Left lung (tissue), 10 donors: Measurements from ENCODE around the gene MAGI1. TPM values are rescaled to one million over a fixed set of nuclear protein-coding genes. Genes with fewer than 3 reads are reported as not detected.

Experiments
- ATAC-seq: fragments of 200-7000 bp; cut with Tn5 transposase; one replicate; pipeline ENCODE4 v1.9.1; 2020; ENCODE audit warnings: moderate library complexity
- DNase-seq, 4 donors: peaks; one replicate each; pipeline ENCODE4 v3.0.0-alpha.2; 2013 to 2020
- H3K27ac ChIP-seq, 2 donors: fragments of 200-600 bp; sonication (generic) in 1 of 2; one replicate each; pipeline versions ENCODE4 v1.5.0 to v1.8.0; 2020 to 2021
- H3K27me3 ChIP-seq, 2 donors: fragments of 200-600 bp; sonication (generic) in 1 of 2; one replicate each; pipeline versions ENCODE4 v1.5.0 to v1.8.0; 2020 to 2021
- H3K36me3 ChIP-seq, 2 donors: fragments of 200-600 bp; sonication (generic) in 1 of 2; one replicate each; pipeline versions ENCODE4 v1.5.0 to v1.8.0; 2020 to 2021
- H3K4me1 ChIP-seq, 2 donors: fragments of 200-600 bp; one replicate each; pipeline ENCODE4 v1.8.0; 2021
- H3K4me3 ChIP-seq, 2 donors: fragments of 200-600 bp; sonication (generic) in 1 of 2; one replicate each; pipeline versions ENCODE4 v1.5.0 to v1.8.0; 2020 to 2021; ENCODE audit warnings: mild to moderate bottlenecking in 1 of 2
- H3K9me3 ChIP-seq, 2 donors: fragments of 200-600 bp; sonication (generic) in 1 of 2; one replicate each; pipeline versions ENCODE4 v1.5.0 to v1.8.0; 2020 to 2021
- intact Hi-C, 2 donors: fragments of 100-400 bp; cut with DNase I; formaldehyde crosslinking; loops; one replicate each; pipeline versions ENCODE4 v1.11.2 to v1.14.2; 2022
- polyA plus RNA-seq, 6 donors: library from polyadenylated mRNA; unstranded; fragments of 120-200 nt; gene quantifications; one replicate each; pipeline ENCODE4 v1.2.1, GENCODE V29; 2013; ENCODE audit not compliant: insufficient read length in 6 of 6
- total RNA-seq, 2 donors: library from RNA; stranded (reverse); fragmentation: NEBNext Ultra II Directional; extraction: Animal tissue kit (Norgen Biotek cat#: 25700); gene quantifications; one replicate each; pipeline ENCODE4 v1.2.1, GENCODE V29; 2021
- TF ChIP-seq, protein P1 (sequence below), 2 donors: fragments of 200-600 bp; sonication (generic) in 1 of 2; IDR thresholded peaks; one replicate each; pipeline versions ENCODE4 v1.5.0 to v1.8.0; 2021; ENCODE audit warnings: antibody characterized with exemption in 2 of 2
- donor health status: DM: no; HTN: yes; CAD: no.
- donor health status: DM: no; HTN: no; CAD: no.

MAGI1 gene
- total and polyA plus RNA-seq, 8 donors: 25.4 to 32.0 (median 28.7) TPM

DNA sequence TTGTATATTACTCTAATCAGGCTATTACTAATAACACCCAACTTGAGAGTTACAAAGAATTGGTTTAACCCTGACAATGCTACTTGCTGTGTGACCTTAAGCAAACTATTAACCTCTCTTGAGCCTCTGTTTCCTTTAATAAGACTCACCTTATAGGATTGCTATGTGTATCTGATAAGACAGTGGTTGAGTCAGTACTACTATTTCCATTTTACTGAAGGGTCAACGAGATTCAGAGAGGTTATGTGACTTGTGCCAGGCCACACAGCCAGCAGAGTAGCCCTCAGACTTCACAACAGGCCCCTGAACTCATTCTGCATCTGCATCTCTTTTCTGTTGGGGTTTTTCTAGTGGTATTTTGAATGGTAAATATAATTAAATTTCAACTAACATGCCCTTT lies 420.1 kb downstream of the MAGI1 start:
- Histone ChIP-seq H3K36me3 (no peaks in the 10 kb centered on the region), H3K4me1 (no peaks in the 10 kb centered on the region), H3K4me3 (no peak overlapping the region), H3K9me3 (no peaks in the 10 kb centered on the region), H3K27ac (no peak overlapping the region), H3K27me3 (no peaks in the 10 kb centered on the region)
- DNase-seq (no peak), ATAC-seq (no peak)
- TF ChIP-seq, protein P1, sequence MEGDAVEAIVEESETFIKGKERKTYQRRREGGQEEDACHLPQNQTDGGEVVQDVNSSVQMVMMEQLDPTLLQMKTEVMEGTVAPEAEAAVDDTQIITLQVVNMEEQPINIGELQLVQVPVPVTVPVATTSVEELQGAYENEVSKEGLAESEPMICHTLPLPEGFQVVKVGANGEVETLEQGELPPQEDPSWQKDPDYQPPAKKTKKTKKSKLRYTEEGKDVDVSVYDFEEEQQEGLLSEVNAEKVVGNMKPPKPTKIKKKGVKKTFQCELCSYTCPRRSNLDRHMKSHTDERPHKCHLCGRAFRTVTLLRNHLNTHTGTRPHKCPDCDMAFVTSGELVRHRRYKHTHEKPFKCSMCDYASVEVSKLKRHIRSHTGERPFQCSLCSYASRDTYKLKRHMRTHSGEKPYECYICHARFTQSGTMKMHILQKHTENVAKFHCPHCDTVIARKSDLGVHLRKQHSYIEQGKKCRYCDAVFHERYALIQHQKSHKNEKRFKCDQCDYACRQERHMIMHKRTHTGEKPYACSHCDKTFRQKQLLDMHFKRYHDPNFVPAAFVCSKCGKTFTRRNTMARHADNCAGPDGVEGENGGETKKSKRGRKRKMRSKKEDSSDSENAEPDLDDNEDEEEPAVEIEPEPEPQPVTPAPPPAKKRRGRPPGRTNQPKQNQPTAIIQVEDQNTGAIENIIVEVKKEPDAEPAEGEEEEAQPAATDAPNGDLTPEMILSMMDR (IDR thresholded peaks at IDR 0.05): no peak
- intact Hi-C loops: no loop called here

GRCh38 chr3:65617787-65618186 lies 420.9 kb downstream of the MAGI1 start:
- no peak for DNase-seq
- no peaks in the 10 kb centered on the region for H3K27me3 ChIP-seq
- H3K27ac ChIP-seq: no peak overlapping the region
- ATAC-seq: no peak
- no peaks in the 10 kb centered on the region for H3K4me1 ChIP-seq
- no peaks in the 10 kb centered on the region for H3K9me3 ChIP-seq
- no peaks in the 10 kb centered on the region for H3K36me3 ChIP-seq
- no peak overlapping the region for H3K4me3 ChIP-seq
- intact Hi-C loops: no loop called here
- TF ChIP-seq, protein P1 (IDR thresholded peaks at IDR 0.05): no peak

DNA sequence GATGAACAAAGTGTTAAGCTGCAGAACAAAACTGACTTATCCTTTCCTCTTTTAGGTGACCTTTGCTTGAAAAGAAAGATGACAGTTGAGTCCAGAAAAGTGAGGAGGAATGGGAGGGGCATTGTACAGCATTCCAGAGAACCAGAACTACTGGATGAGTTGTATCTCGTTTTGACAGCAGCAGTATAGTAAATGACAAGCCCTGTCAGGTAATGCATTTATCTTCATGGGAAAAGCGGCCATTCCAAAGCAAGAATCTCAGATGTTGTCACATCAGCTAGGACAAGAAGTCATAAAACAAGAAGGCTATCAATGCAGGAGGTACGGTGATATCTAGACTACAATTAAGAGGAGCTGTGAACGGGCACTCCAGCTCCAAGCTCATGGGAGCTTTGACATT lies 421.5 kb downstream of the MAGI1 start:
- intact Hi-C loops: no loop called here
- Histone ChIP-seq H3K9me3 (no peaks in the 10 kb centered on the region), H3K4me1 (no peaks in the 10 kb centered on the region), H3K27ac (no peak overlapping the region), H3K36me3 (no peaks in the 10 kb centered on the region), H3K4me3 (no peak overlapping the region), H3K27me3 (no peaks in the 10 kb centered on the region)
- ATAC-seq: no peak
- DNase-seq: no peak
- TF ChIP-seq, protein P1 (IDR thresholded peaks at IDR 0.05): no peak

- H3K36me3 ChIP-seq: no peaks in the 10 kb centered on the region
- DNase-seq (no peak), ATAC-seq (no peak)
- no peaks in the 10 kb centered on the region for H3K9me3 ChIP-seq
- H3K27ac ChIP-seq: no peak overlapping the region
- intact Hi-C loops: no loop called here
- TF ChIP-seq, protein P1 (IDR thresholded peaks at IDR 0.05): no peak
- no peak overlapping the region for H3K4me3 ChIP-seq
- no peaks in the 10 kb centered on the region for H3K4me1 ChIP-seq
- H3K27me3 ChIP-seq: no peaks in the 10 kb centered on the region
Observed at GRCh38 chr3:65616563-65616962, 422.2 kb downstream of the MAGI1 start.

DNA sequence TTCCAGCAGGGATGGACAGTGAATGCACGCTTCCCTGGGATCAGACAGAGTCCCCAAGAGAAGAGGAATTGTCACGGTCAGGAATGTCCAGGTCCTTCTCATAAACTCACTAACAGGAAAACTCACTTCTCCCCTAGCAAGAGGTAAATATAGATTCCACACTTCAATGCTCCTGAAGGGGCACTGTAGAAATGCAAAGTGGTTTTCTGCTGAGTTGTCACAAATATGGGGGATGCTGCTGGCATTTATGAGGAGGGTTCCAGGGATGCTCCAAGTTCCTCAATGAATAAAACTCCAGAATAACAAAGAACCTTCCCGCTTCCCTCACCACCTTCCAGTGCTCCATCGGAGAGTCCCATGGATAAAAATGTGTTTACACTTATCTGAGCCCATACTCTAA lies 423.4 kb downstream of the MAGI1 start:
- intact Hi-C loops: no loop called here
- H3K36me3 ChIP-seq: no peaks in the 10 kb centered on the region
- no peak for ATAC-seq
- no peaks in the 10 kb centered on the region for H3K27me3 ChIP-seq
- DNase-seq: no peak
- no peaks in the 10 kb centered on the region for H3K9me3 ChIP-seq
- TF ChIP-seq, protein P1 (IDR thresholded peaks at IDR 0.05): no peak
- no peak overlapping the region for H3K27ac ChIP-seq
- no peak overlapping the region for H3K4me3 ChIP-seq
- H3K4me1 ChIP-seq: no peaks in the 10 kb centered on the region
